ENCODE measurements around the gene MRPS26.
"Not testable (repeated sequence)": the region's sequence is repeated elsewhere in the genome, so short reads cannot be mapped to it uniquely, and the experiment has no call there.

MRPS26 gene

GRCh38 chr20:3045816-3046676 lies at the start of gene MRPS26:
MRPS26 (plus strand) TSS chr20:3046052; CDS start chr20:3046069, 17 bp downstream.
- peak; percentile 88 for DNase-seq
- ATAC-seq: peak; percentile 92

GRCh38 chr20:2998728-2999127 lies 47.1 kb upstream of the MRPS26 start:
- ATAC-seq (no peak), DNase-seq (no peak)

- DNase-seq: no peak
- ATAC-seq: peak; percentile 63
Observed at GRCh38 chr20:3000852-3001523, 44.9 kb upstream of the MRPS26 start.

- no peak for DNase-seq
- ATAC-seq: no peak
Observed at GRCh38 chr20:3003416-3003815, 42.4 kb upstream of the MRPS26 start.

GRCh38 chr20:3010985-3011723 lies 34.7 kb upstream of the MRPS26 start:
- ATAC-seq (peak; percentile 82), DNase-seq (no peak)

GRCh38 chr20:3011752-3012151 lies 34.1 kb upstream of the MRPS26 start:
- DNase-seq (peak; percentile 9), ATAC-seq (peak; percentile 79)

GRCh38 chr20:3013771-3014170 lies 32.1 kb upstream of the MRPS26 start:
- DNase-seq (no peak), ATAC-seq (no peak)

GRCh38 chr20:3014179-3014578 lies 31.7 kb upstream of the MRPS26 start:
- DNase-seq (no peak), ATAC-seq (no peak)

GRCh38 chr20:3014662-3015061 lies 31.2 kb upstream of the MRPS26 start:
- ATAC-seq: peak; percentile 71
- peak; percentile 21 for DNase-seq

GRCh38 chr20:3015302-3015701 lies 30.6 kb upstream of the MRPS26 start:
- DNase-seq, ATAC-seq: not testable (repeated sequence)

GRCh38 chr20:3021327-3021726 lies 24.5 kb upstream of the MRPS26 start:
- DNase-seq: no peak

GRCh38 chr20:3021777-3022176 lies 24.1 kb upstream of the MRPS26 start:
- ATAC-seq: no peak
- DNase-seq: no peak

More at GRCh38 chr20:3021327-3021726, 24.5 kb upstream of the MRPS26 start:
- ATAC-seq: no peak

GRCh38 chr20:3022559-3023490 lies 23.0 kb upstream of the MRPS26 start:
- not testable (repeated sequence) for DNase-seq, ATAC-seq

GRCh38 chr20:3027987-3028386 lies 17.9 kb upstream of the MRPS26 start:
- DNase-seq: no peak
- no peak for ATAC-seq

- ATAC-seq (no peak), DNase-seq (no peak)
Observed at GRCh38 chr20:3031524-3032147, 14.2 kb upstream of the MRPS26 start.

GRCh38 chr20:3032624-3033023 lies 13.2 kb upstream of the MRPS26 start:
- ATAC-seq (no peak), DNase-seq (no peak)

- DNase-seq (no peak), ATAC-seq (no peak)
Observed at GRCh38 chr20:3037654-3038053, 8.2 kb upstream of the MRPS26 start.

GRCh38 chr20:3038454-3038853 lies 7.4 kb upstream of the MRPS26 start:
- DNase-seq: no peak
- ATAC-seq: no peak

GRCh38 chr20:3039426-3039825 lies 6.4 kb upstream of the MRPS26 start:
- ATAC-seq: no peak
- no peak for DNase-seq

GRCh38 chr20:3040086-3040485 lies 5.8 kb upstream of the MRPS26 start:
- DNase-seq (no peak), ATAC-seq (no peak)

GRCh38 chr20:3041854-3042409 lies 3.9 kb upstream of the MRPS26 start:
- DNase-seq (no peak), ATAC-seq (no peak)

Data from stimulated activated naive CD8-positive, alpha-beta T cell treated with anti-CD3 and anti-CD28 coated beads, Interleukin-15, Interleukin-2, amounts not matched to agents 100 U/mL and 50 U/mL, for 24 hours (primary cell).